ENCODE measurements around the gene ZNF407.

- TF ChIP-seq POLR2A (IDR thresholded peaks at IDR 0.05) = no peak
- no peak for TF ChIP-seq EP300 (IDR thresholded peaks at IDR 0.05)
These were observed 264.4 kb downstream of the ZNF407 start for GRCh38 chr18:74862094-74862493.

All from stomach (tissue), 4 donors.